Pulmonary artery endothelial cell (primary cell): ENCODE results near the gene FA2H. TPM values are rescaled to one million over a fixed set of nuclear protein-coding genes. Genes with fewer than 3 reads are reported as not detected.
"Not testable (repeated sequence)": the region's sequence is repeated elsewhere in the genome, so short reads cannot be mapped to it uniquely, and the experiment has no call there.

Experiments
- DNase-seq: peaks from one replicate; pipeline ENCODE4 v3.0.0-alpha.2; 2011; ENCODE audit warnings: low read depth, low spot score
- total RNA-seq: library from RNA; depleted of rRNA; stranded (reverse); fragments of >200 nt; gene quantifications from 2 replicates; pipeline ENCODE4 v1.2.3, GENCODE V29; 2014

FA2H gene
- total RNA-seq, 1 donor from 2014 or later: not detected

DNA sequence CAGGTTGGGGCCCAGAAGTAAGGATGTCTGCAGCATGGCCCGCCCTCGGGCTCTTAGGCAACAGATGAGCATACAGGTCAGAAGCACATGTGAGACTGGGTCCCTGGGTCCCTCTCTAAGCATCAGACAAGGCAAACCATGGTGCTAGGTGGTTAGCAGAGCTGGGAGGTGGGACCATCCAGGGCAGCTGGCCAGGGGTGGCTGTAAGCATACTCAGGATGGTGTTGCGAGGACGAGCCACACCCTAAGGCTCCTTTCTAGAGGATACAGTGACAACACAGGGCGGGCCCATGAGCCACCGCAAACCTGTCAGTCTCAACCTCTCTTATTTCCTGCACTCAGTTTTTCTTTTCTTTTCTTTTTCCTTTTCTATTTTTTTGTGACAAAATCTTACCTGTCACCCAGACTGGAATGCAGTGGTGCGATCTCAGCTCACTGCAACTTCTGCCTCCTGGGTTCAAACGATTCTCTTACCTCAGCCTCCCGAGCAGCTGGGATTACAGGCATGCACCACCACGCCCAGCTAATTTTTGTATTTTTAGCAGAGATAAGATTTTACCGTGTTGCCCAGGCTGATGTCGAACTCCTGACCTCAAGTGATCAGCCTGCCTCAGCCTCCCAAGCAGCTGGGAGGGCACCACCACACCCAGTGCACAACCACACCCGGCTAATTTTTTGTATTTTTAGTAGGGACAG lies 3.6 kb downstream of the FA2H start:
- DNase-seq: no peak

DNA sequence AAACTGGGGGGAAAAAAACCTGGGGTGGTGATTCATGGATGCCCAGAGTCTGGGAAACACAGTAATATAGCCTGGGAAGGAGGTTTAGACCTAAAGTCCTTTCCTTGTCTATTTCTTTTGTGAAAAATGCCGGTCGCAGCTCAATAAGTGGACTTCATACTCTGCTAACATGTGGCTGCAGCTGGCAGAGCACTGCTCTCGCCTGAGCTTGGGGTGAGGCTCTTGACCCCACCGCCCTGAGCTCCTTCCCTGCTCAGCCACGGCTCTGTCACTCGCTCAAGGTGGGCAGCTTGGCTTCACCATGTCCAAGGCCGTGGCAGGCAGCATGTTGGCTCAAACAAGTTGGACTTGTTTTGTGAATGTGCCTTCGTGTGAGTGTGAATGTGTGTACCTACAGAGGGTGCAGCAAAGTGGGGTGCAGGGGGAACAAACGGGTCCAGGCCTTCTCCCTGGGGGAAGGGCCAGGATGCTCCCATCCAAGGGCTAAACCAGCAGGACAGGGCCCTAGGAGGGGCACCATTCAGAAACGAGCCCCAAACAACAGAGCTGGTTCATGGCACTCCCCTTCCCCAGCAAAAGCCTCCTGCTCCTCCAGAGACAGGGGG lies 4.9 kb downstream of the FA2H start:
- DNase-seq: no peak

DNA sequence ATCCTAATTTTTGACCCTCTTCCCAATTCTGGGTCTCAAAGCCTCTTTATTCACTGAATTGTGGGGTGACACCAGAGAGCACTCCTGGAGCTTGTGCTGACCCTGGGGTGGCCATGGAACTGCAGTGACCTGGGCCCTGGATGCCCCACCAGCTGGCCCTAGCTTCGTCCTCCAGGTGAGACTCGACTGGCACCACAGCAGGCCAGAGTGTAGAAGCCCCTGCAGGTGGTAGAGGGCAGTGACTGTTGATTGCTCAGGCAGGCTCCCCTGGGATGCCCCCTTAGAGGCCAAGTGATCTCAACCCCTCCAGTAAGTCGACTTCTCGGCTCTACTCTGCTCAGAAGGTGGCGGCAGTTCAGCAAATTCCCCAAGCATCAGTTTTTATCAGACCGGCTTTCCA lies 6.4 kb downstream of the FA2H start:
- DNase-seq: no peak

DNA sequence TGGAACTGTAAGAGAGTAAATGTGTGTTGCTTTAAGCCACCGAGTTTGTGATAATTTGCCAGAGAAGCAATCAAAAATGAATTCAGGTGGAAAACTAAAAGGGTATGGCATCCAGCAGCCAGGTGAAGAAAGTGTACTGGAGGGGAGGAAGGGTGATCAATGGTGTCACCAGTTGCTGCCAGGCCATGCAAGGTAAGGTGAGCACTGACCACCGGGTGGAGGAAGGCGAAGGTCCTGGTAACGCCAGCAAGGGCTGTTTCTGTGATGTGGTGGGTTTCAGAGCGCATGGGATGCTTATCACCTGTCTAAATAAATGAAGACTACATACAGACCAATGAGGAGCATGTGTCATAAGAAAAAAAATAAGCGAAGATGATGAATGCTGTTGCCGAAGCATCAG lies 6.9 kb downstream of the FA2H start:
- no peak for DNase-seq

DNA sequence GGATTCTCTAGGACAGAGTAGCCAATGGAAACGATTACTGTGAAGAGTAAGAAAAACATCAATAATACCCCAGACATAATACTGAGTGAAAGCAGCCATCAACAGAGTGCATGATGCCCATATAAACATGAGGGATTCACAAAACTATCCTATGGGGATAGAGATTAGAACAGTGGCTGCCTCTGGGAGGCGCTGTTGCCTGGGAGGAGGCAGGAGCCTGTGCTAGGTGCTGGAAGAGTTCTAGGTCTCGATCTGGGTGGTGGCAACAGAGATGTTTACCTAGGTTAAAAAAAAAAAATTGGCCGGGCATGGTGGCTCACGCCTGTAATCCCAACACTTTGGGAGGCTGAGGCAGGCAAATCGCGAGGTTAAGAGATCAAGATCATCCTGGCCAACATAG lies 7.9 kb downstream of the FA2H start:
- DNase-seq: no peak

DNA sequence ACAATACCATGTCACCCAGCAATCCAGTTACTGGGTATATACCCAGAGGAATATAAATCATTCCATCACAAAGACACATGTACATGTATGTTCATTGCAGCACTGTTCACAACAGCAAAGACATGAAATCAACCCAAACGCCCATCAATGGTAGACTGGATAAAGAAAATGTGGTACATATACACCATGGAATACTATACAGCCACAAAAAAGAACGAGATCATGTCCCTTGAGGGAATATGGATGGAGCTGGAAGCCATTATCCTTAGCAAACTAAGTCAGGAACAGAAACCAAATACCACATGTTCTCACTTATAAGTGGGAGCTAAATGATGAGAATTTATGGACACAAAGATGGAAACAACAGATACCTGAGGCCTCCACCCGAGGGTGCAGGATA lies 10.4 kb downstream of the FA2H start:
- not testable (repeated sequence) for DNase-seq

DNA sequence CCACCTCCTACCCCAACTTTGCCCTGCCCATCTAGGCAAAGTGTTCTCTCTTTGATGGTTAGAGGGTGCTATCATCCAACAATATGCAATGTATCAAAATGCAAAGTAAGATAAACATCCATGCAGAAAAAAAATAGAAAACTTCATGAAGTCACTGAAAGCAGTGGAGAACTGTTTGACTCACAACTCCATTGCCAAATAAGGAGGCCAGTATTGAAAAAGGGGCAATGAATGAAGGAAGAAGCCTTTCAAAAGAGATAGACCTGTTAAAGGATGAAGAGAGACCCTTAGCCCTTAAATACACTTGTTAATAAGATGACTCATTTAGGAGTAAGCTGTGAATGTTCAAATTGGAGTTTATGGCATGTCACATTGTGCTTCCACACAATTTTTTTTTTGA lies 13.0 kb downstream of the FA2H start:
- DNase-seq: no peak

DNA sequence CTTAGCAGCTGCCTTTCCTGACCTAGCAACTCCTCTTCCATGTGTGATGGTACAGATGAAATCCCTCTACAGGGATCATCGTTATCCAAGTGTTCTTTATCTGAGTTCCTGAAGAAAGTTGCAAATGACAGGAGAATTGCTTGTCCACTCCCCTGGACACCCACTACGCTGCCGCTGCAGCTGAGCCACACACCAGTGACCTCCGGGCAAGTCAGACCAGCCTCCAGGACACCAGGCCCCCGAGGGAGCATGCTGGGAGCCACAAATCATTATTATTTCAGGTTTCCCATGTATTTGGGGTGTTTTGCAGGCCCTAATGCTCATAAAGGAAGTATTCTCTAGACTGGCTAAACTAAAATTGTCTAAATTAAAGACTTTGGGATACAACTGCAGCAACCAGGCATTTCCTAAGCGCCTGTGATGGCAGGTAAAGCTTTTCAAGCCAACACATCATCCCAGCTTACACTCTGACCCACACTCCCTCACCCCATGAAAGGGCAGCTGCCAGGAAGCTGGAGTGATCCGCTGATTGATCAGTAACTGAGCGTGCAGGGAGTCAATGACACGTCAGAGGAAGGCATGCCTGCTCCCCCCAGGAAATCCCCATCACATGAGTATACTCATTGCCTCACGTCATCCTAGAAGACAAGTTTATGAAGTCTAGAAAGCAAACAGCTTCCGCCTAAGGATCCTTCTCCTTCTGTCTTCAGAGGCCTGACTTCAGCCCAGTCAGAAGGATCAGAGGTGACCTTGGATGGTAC lies 14.4 kb downstream of the FA2H start:
- DNase-seq: no peak

DNA sequence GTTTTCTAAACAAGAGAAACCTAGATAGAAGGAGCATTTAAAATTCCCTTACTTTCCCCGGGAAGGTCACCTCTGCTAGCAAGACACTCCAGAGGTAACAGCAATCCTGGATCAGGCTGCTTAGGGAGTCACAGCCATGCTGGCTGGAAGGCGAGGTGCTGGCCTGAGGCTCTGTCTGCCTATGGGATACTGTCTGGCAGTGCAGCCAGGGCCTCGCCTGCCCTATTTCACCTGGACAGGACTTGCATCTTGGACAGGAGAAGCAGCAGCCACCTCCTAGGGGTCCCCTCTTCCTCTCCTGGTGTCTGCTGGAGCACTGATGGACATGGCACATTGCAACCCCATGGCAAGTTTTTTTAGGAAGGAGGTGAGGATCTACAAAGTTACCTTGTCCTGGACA lies 15.1 kb downstream of the FA2H start:
- no peak for DNase-seq

DNA sequence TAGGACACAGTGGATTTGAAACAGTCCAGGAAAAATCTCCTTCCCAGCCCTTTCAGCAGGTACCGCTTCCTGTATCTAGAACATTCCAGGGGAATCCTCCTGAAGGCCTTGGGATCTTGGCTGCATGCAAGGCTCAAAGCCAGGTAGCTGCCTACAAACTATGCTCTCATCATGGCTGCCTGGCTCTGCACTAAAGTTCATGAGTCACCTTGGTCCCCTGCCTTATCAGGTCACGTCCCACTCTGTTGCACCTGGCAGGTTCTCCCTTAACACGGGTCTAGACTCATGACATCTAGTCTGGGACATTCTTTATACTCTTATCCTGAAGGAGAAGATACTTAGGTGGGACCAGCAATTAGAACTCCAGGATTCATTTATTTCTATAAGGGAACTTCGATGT lies 15.8 kb downstream of the FA2H start:
- no peak for DNase-seq

DNA sequence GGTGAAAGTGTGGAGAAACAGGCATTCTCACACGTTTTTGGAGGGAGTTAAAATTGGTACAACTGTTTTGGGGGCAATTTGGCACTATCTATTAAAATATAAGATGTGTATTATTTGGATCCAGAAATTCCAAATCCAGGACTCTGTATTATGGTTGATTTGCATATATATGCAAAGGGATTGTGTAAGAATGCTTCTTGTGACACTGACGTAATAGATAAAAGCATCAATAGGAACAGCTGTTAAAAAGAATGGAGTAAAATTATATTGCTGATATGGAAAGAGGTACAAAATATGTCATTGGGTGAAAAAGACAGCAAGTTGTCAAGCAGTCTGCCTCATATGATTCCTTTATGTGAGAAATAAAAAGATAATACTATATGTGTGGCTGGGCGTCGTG lies 17.3 kb downstream of the FA2H start:
- no peak for DNase-seq

DNA sequence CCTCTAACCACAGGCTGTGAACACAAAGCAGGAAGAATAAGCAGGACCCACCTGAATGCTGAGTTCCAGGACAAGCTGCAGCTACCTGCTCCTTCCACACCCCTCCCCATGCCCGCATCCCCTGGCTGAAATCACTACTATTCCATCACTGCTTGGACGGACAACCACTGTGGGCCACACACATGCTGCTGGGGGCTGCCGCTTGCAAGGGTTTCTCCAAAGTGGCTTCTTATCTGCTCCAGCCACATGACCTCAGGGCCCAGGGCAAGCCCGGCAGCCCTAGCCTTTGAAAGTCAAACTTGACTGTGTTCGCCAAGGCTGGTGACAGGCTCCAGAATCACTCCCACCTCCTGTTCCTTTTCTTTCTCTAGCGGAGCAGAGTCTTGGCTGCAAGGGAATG lies 18.4 kb downstream of the FA2H start:
- no peak for DNase-seq

DNA sequence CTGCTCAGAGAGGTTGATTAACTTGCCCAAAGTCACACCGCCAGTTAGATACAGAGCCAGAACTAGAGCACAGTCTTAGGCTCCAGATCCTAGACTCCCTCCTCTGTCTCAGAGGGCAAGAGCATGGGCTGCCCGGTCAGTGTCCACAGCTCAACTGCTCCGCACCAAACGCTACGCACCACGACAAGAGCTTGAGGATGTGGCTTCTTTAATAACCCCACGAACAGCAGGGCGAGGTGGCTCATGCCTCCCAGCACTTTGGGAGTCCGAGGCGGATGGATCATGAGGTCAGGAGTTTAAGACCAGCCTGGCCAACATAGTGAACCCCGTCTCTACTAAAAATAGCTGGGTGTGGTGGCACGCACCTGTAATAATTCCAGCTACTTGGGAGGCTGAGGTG lies 21.4 kb downstream of the FA2H start:
- no peak for DNase-seq

DNA sequence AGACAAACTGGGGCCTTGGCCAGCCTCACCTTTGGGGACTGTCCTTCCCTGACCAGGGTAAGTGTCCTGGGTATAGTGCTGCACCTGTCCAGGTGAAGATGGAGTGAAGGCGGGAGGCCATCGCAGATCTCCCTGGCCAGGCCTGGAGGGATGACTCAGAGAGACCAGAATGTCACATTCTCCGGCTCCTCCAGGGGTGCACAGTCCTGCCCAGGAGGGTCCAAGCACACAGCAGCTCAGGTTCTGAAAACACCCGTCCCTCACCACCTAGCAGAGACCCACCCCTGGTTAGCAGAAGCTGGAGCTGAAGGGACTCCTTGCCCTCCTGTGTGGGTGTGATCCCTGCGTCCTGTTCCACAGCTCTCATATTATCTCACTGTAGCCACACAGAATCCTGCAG lies 21.9 kb downstream of the FA2H start:
- DNase-seq: no peak

DNA sequence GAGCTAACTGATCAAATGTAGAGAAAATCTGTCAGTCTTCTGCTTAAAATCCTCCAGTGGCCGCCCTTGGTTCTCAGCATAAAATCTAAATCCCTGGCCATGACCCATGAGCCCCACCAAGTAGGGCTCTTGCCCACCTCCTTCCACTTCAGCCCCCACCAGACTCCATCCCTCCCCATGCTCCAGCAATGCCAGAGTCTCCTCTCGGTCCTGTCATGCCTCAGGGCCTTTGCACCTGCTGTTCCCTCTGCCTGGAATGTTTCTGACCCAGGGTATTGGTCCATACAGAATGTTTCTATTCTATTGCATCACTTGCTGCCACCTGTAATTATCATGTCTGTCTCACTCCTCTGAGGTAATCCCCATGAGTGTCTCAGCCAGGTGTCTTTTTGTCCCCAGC lies 22.4 kb downstream of the FA2H start:
- no peak for DNase-seq

DNA sequence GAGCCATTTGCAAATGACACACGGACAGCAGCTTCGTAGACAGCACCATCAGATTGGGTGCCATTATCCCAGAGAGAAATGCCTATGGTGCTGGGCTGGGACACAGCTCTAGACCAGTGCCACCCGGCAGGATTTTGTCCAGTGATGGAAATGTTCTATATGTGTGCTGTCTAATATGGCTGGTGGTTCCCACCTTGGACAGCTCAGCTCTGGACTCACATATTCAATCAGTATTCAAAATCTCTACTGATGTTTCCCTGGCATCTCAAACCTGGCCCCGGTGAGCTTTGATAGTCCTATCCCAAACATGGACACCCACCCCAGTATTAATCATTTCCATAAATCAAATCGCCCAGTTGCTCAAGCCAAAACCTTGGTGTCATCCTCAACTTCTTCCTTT lies 23.0 kb downstream of the FA2H start:
- no peak for DNase-seq

DNA sequence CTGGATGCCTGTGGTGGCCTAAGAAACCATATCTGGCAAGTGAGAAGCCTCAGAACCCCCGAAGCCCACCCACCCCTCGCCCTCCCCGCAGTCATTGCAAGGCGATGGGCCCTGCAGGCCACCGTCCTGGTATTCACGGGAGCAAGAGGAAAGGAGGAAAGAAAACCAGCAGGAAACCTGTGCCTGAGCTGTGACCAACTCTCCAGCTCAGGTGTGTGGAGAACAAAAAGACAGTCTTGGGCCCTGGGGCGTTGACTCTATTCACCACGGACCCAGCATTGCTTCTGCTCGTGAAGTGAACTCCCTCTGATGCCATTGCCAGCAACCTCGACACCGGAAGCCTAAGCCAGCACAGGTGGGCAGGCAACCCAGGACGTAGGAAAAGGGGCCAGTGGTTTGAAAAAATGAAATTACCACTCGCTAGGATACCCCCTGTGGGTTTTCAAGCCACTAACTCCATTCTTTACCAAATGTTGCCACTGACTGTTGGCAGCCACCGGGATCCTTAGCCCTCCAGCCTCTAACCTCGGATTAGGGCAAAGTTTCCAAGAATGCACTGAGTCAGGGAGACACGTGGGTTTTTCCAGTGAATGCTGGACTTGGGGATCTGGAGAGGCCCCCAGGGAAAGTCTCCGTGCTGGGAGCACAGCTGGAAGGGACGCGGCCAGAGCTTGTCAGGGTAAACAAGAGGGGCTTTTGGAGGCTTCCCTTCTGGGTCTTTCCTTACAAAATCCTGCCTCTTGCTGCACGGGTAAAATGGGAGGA lies 25.1 kb downstream of the FA2H start:
- no peak for DNase-seq

DNA sequence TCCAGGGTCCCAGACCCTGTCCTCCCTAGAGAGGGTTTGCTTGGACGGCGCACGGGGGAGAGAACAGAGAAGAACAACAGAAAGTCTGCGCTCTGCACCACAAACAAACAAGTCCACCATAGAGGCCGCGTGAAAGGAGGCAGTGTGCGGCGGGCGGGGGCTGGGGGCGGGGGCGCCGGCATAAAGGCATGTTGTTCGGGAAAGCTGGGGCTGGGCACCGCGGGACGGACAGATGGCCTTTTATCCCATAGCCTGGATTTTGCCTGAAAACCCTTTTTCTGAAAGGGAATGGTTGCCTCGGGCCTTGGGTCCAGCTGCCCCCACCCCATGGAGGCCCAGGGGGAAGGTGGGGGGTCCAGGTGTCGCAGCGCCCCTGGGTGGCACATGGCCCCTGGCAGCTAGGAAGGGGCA lies 26.0 kb downstream of the FA2H start:
- DNase-seq: no peak

DNA sequence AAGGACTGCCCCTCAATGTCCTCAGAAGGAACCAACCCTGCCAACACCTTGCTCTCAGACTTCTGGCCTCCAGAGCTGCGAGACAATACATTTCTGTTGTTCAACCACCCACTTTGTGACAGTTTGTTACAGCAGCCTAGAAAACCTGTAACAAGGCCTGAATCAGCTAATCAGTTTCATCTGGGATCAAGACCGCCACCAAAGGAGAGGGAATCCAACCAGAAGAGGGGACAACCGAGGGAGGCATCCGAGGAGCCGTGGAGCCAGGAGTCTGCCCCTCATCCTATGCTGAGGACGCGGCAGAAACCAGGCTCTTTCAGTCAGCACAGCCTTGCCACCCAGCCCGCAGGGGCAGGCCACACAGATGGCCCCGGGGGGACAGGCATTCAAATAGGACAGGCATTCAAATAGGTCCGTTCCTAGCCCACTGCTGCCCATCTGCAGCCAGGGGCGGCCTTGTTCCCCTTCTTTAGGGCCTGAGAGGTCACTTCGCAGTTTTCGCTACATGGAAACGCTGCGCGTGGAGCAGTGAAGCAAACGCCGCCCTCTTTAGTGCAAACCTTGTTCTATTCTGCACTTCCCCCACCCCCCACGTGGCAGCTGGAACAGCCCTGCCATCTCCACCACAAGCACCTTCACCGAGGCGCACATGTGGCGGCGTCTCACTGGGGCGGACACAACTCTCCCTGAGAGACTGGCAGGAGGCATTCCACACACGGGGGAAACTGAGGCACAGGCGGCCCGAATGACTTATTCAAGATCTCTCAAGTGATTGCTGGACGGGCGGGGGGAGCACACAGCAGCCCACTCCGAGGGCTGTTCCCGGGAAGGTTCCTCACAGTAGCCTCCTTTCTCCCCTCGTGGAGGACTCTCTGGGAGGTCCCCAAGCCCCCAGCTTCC lies 26.7 kb downstream of the FA2H start:
- DNase-seq: no peak

DNA sequence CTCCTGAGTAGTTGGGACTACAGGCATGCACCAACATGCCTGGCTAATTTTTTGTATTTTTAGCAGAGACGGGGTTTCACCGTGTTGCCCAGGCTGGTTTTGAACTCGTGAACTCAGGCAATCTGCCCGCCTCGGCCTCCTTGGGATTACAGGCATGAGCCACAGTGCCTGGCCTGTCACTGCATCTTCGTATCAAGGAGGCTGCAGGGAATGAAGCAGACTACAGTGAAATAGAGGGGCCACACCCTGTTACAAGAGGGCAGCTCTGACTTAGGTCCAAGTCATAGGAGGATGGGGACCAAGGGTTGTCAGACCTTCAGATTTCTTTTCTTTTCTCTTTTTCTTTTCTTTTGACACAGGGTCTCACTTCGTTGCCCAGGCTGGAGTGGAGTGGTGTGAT lies 28.7 kb downstream of the FA2H start:
- DNase-seq: no peak

DNA sequence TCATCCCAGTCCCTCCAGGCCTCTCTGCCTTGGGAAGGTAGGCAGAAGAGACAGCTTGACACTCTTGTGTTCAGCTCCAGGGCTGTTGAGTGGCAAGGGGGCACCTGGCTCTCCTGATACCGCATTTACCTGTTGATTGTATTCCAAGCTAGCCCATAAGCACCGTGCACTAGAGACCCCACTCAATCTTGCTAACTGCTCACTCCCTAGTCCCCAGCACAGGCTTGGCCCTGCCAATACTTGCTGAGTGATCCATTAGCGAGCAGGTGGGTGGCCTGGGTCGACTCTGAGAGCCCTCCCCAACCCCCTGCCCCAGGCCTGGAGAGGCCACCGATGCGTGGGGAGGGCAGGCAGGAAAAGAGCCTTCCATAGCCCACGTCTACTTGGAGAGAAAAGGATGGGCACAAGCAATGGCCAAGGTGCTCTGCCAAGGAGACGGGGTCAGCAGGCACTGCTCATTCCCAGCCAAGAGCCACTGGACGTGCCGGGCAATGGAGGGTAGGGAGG lies 29.5 kb downstream of the FA2H start:
- DNase-seq: no peak
